ENCODE measurements around the gene WNT3. TPM values are rescaled to one million over a fixed set of nuclear protein-coding genes. Genes with fewer than 3 reads are reported as not detected.

Gene WNT3
- total and polyA plus RNA-seq, 2 of the 8 experiments (the other 6 are each of a cell fraction or from before 2014, with no cell fraction given): 0.56 to 2.0 TPM

DNA sequence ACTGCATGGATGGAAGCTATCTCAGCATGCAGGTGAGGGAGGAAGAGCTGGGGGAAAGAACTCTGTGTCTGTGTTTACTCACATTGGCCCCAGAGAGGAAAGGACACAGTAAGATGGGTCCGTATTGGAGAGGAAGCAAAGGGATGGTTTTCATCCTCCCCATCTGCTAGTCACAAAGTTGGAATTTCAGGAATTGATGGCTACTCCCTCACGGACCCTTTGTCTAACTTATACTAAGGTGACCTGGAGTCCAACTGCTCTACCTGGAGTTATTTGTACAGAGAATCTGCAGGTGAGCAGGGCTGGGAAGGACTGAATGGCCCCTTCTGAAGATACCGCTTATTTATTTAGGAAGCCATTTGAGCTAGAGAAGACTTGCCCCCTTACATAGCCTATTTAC is 55.1 kb downstream of the WNT3 start:
- Histone ChIP-seq H2AFZ (ENCODE audit: low read length) (no peak overlapping the region), H3K18ac (ENCODE audit: extremely low read depth, low read length) (no peak overlapping the region), H3K27ac (ENCODE audit: low read depth, low read length) (no peak overlapping the region), H2BK20ac (ENCODE audit: low read length) (no peak overlapping the region), H2AK5ac (ENCODE audit: low read depth, low read length) (no peak overlapping the region), H3K23ac (ENCODE audit: insufficient read length) (no peak overlapping the region), H2BK12ac (ENCODE audit: low read depth, low read length) (no peak overlapping the region), H3K4me1 (replicated peaks in 1 of 4; ENCODE audit: control insufficient read depth in 3 of 4, insufficient read depth in 4 of 4, low read length in 3 of 4) (peaks cover 0 to 2% (median 0%) of the 10 kb centered on the region in 4 experiments; a peak in 1 of 7 replicates), H3K79me1 (ENCODE audit: low read depth, low read length) (no peaks in the 10 kb centered on the region), H4K20me1 (replicated peaks in 1 of 2; ENCODE audit: control insufficient read depth in 1 of 2, insufficient read depth in 2 of 2, low read length in 2 of 2) (peaks cover 2 to 4% of the 10 kb centered on the region in 2 experiments), H3K23me2 (ENCODE audit: low read depth, low read length) (no peaks in the 10 kb centered on the region), H2BK15ac (ENCODE audit: low read length) (no peak overlapping the region), H3K56ac (replicated peaks; ENCODE audit: insufficient read length, low read depth, low read length) (no peak overlapping the region), H2BK5ac (ENCODE audit: low read depth, low read length) (no peak overlapping the region), H3K14ac (ENCODE audit: insufficient read length) (no peak overlapping the region), H2BK120ac (replicated peaks; ENCODE audit: low read depth, low read length) (no peak overlapping the region), H3K36me3 (ENCODE audit: control insufficient read depth in 2 of 4, insufficient read depth in 4 of 4, low read length in 3 of 4) (no peaks in the 10 kb centered on the region), H3K4ac (replicated peaks; ENCODE audit: insufficient read length, low read depth, low read length) (no peak overlapping the region), H3K9me3 (ENCODE audit: insufficient read depth in 2 of 2, low read depth in 1 of 2, low read length in 1 of 2) (no peaks in the 10 kb centered on the region), H3K79me2 (ENCODE audit: control insufficient read depth in 1 of 2, insufficient read depth in 2 of 2, low read length in 2 of 2) (no peaks in the 10 kb centered on the region), H4K5ac (ENCODE audit: insufficient read length, low read depth, low read length) (no peak overlapping the region), H3K4me2 (ENCODE audit: insufficient read depth in 1 of 2, low read depth in 2 of 2, low read length in 2 of 2) (no peak overlapping the region), H4K8ac (ENCODE audit: extremely low read depth, insufficient read depth, low read length) (no peak overlapping the region), H3K9ac (replicated peaks in 1 of 4; ENCODE audit: extremely low read depth in 1 of 4, low read depth in 3 of 4, low read length in 3 of 4) (no peak overlapping the region), H3K4me3 (ENCODE audit: extremely low read depth in 1 of 4, insufficient read depth in 2 of 4, low read depth in 3 of 4, low read length in 4 of 4) (no peak overlapping the region), H4K91ac (replicated peaks; ENCODE audit: insufficient read length, low read length) (no peak overlapping the region), H3K27me3 (replicated peaks in 1 of 4; ENCODE audit: control insufficient read depth in 3 of 4, extremely low read depth in 1 of 4, insufficient read depth in 3 of 4, low read length in 3 of 4) (peaks cover 2 to 14% (median 9%) of the 10 kb centered on the region in 4 experiments)
- ChIA-PET POLR2A (ENCODE audit: partially characterized antibody) (interaction anchor here (1.0 kb wide), 1 partner anchor 9 kb away, joined by 5 read pairs; no protein-coding TSS in a partner anchor), CTCF (ENCODE audit: partially characterized antibody) (interaction anchor here (0.6 to 2.4 kb wide), 5 partner anchors 14 to 72 kb away, joined by 3 to 10 read pairs (median 4); no protein-coding TSS in a partner anchor)
- 90% methylated on average over 3 of the region's 3 CpGs; no CpG with 5 or more reads in 1 of the 2 experiments for WGBS, 2 experiments (ENCODE audit: extremely low coverage in 1 of 2, insufficient coverage in 1 of 2, insufficient read length in 1 of 2, insufficient replicate concordance in 2 of 2, low coverage in 1 of 2, low lambda C conversion rate in 2 of 2, missing lambda C conversion rate in 1 of 2)
- DNase-seq (ENCODE audit: low read depth in 1 of 2, low spot score in 2 of 2) (peak in 1 of 2 experiments; percentile 29), FAIRE-seq (no peak)
- TF ChIP-seq NRF1 (IDR thresholded peaks at IDR 0.05; ENCODE audit: low read depth, low read length) (no peak), KDM4A (IDR thresholded peaks at IDR 0.05; ENCODE audit: low read depth, low read length, severe bottlenecking) (no peak), ASH2L (IDR thresholded peaks at IDR 0.05; ENCODE audit: low read length) (no peak), POU5F1 (IDR thresholded peaks at IDR 0.05; ENCODE audit: low read depth, low read length) (no peak), RNF2 (IDR thresholded peaks at IDR 0.05; ENCODE audit: borderline replicate concordance, low read depth, low read length, missing control alignments, poor library complexity, severe bottlenecking) (no peak), POLR2A (IDR thresholded peaks at IDR 0.05; ENCODE audit: control extremely low read depth in 1 of 2, low read depth in 2 of 2, low read length in 2 of 2) (no peak), SP2 (IDR thresholded peaks at IDR 0.05; ENCODE audit: low read length) (no peak), TAF7 (optimal IDR thresholded peaks at IDR 0.05; ENCODE audit: borderline replicate concordance, low read depth, low read length) (no peak)

Data from H1 (cell line).